HepG2 (cell line): ENCODE data around the gene FRMD4A. TPM values are rescaled to one million over a fixed set of nuclear protein-coding genes. Genes with fewer than 3 reads are reported as not detected.

Experiments used
- ATAC-seq: fragments of 200-7000 bp; cut with Tn5 transposase; 3 replicates; pipeline ENCODE4 v1.9.1; 2020; ENCODE audit warnings: mild to moderate bottlenecking, moderate library complexity
- BruUV-seq: library from RNA; stranded (reverse); fragments of 400-500 nt; replicated peaks from 2 replicates; lab custom pipeline; 2021; lab: Mats Ljungman, UMichigan
- CTCF ChIA-PET: fragments of 300-600 bp; formaldehyde crosslinking; extraction: SDS; loops from one replicate; lab custom pipeline; 2021; ENCODE audit warnings: low total read pairs, inconsistent platforms, low intra/inter-chr PET ratio; lab: Yijun Ruan, JAX
- POLR2A ChIA-PET: fragments of 350-600 bp; sonication (Branson Sonifier 250); formaldehyde crosslinking; loops from one replicate; lab custom pipeline; 2020; ENCODE audit warnings: antibody characterized with exemption, inconsistent platforms; lab: Yijun Ruan, JAX
- DNase-seq: peaks from one replicate; pipeline ENCODE4 v3.0.0-alpha.2; 2015; ENCODE audit warnings: low spot score
- FAIRE-seq: peaks from 3 replicates; lab custom pipeline; 2011; peaks lifted over from hg19 to GRCh38; lab: Jason Lieb, UNC
- H2AFZ ChIP-seq: one replicate; pipeline ENCODE4 v1.6.1; 2011; ENCODE audit warnings: low read length, inconsistent platforms
- H3K27ac ChIP-seq: fragments of 300-600 bp; 3 replicates; pipeline ENCODE4 v1.8.0; 2011; ENCODE audit warnings: mixed run types, mild to moderate bottlenecking, mixed read lengths, low read length, inconsistent platforms; ENCODE audit not compliant: insufficient read depth; ENCODE audit errors: extremely low read length
- H3K27me3 ChIP-seq, 2 experiments: fragments of 200-600 bp in 1 of 2; 2 replicates in 1 of 2; 3 replicates in 1 of 2; pipeline versions ENCODE4 v1.6.0 to v1.8.0; 2011; ENCODE audit warnings: low read length in 2 of 2, mild to moderate bottlenecking in 2 of 2, moderate library complexity in 2 of 2, inconsistent platforms in 1 of 2; ENCODE audit not compliant: insufficient read depth in 2 of 2, control insufficient read depth in 1 of 2
- H3K36me3 ChIP-seq, 2 experiments: fragments of 200-600 bp in 1 of 2; replicated peaks in 1 of 2; 2 replicates in 1 of 2; 3 replicates in 1 of 2; pipeline versions ENCODE4 v1.5.1 to v1.8.0; 2011; ENCODE audit warnings: low read length in 2 of 2, inconsistent platforms in 1 of 2; ENCODE audit not compliant: insufficient read depth in 2 of 2, control insufficient read depth in 1 of 2
- H3K4me1 ChIP-seq: 2 replicates; pipeline ENCODE4 v1.5.1; 2012; ENCODE audit warnings: low read length, inconsistent platforms; ENCODE audit not compliant: insufficient read depth
- H3K4me2 ChIP-seq: 2 replicates; pipeline ENCODE4 v1.6.0; 2011; ENCODE audit warnings: low read depth, low read length, inconsistent platforms
- H3K4me3 ChIP-seq, 3 experiments: fragments of 200-600 bp in 1 of 3; sonication (generic), shearing (Covaris generic) in 1 of 3; replicated peaks in 1 of 3; 2 replicates each; pipeline ENCODE4 v1.5.1; 2011 to 2016; ENCODE audit warnings: low read length in 3 of 3, inconsistent platforms in 2 of 3, low read depth in 2 of 3, mild to moderate bottlenecking in 2 of 3, control low read depth in 1 of 3, mixed read lengths in 1 of 3; ENCODE audit not compliant: insufficient read depth in 1 of 3
- H3K79me2 ChIP-seq: one replicate; pipeline ENCODE4 v1.6.1; 2011; ENCODE audit warnings: low read length, inconsistent platforms; ENCODE audit not compliant: insufficient read depth
- H3K9ac ChIP-seq: 2 replicates; pipeline ENCODE4 v1.6.0; 2011; ENCODE audit warnings: mild to moderate bottlenecking, low read depth, low read length, inconsistent platforms; ENCODE audit not compliant: insufficient read depth
- H3K9me3 ChIP-seq: 2 replicates; pipeline ENCODE4 v1.5.1; 2012; ENCODE audit warnings: mild to moderate bottlenecking, low read length
- H4K20me1 ChIP-seq: 2 replicates; pipeline ENCODE4 v1.6.0; 2011; ENCODE audit warnings: inconsistent platforms, mild to moderate bottlenecking, low read length, moderate library complexity; ENCODE audit not compliant: insufficient read depth
- ARID3A ChIP-seq: IDR thresholded peaks from 2 replicates; pipeline ENCODE4 v1.6.1; 2012; ENCODE audit warnings: low read depth, low read length, improper control_type of control experiment
- DMTF1 ChIP-seq: sonication (generic); formaldehyde crosslinking; IDR thresholded peaks from 2 replicates; pipeline ENCODE4 v1.4.0; 2020; ENCODE audit warnings: mild to moderate bottlenecking, missing genetic modification reagents
- EZH2 ChIP-seq: conservative IDR thresholded peaks from 2 replicates; pipeline ENCODE4 v1.6.1; 2012; ENCODE audit warnings: mild to moderate bottlenecking, low read depth, low read length, moderate library complexity
- IKZF5 ChIP-seq: IDR thresholded peaks from 2 replicates; pipeline ENCODE4 v1.6.1; 2018; ENCODE audit warnings: missing genetic modification reagents, mild to moderate bottlenecking, missing compliant biosample characterization
- NFKBIZ ChIP-seq: IDR thresholded peaks from 2 replicates; pipeline ENCODE4 v1.6.1; 2018; ENCODE audit warnings: missing genetic modification reagents, missing compliant biosample characterization
- PHF8 ChIP-seq: sonication (generic); formaldehyde crosslinking; IDR thresholded peaks from 2 replicates; pipeline ENCODE4 v1.5.0; 2020; ENCODE audit warnings: missing genetic modification reagents
- RARA ChIP-seq: IDR thresholded peaks from 2 replicates; pipeline ENCODE4 v1.6.1; 2016; ENCODE audit warnings: missing genetic modification reagents, missing compliant biosample characterization
- SRF ChIP-seq: IDR thresholded peaks from 2 replicates; pipeline ENCODE4 v1.6.1; 2011; ENCODE audit warnings: mild to moderate bottlenecking, low read depth, low read length, moderate library complexity
- ZNF160 ChIP-seq: sonication (generic); formaldehyde crosslinking; IDR thresholded peaks from 2 replicates; pipeline ENCODE4 v1.8.0; 2022; ENCODE audit warnings: mild to moderate bottlenecking, inconsistent platforms, missing genetic modification reagents
- ZNF678 ChIP-seq: sonication (generic); formaldehyde crosslinking; IDR thresholded peaks from 2 replicates; pipeline ENCODE4 v1.4.0; 2020; ENCODE audit warnings: mild to moderate bottlenecking, missing genetic modification reagents
- ZSCAN12 ChIP-seq: sonication (generic); formaldehyde crosslinking; IDR thresholded peaks from 2 replicates; pipeline ENCODE4 v1.9.0; 2021; ENCODE audit warnings: mild to moderate bottlenecking, missing genetic modification reagents
- WGBS: methylation state at CpG from one replicate; pipeline ENCODE4 v1.1.6; 2017; ENCODE audit warnings: low lambda C conversion rate; 5-methylcytosine and 5-hydroxymethylcytosine counted together
- in situ Hi-C: cut with HindIII; loops from 2 replicates; pipeline ENCODE4 v1.10.0; 2017; ENCODE audit warnings: low pct_unique_long_range_greater_than_20kb; ENCODE audit not compliant: extremely low pct_ligation_motif_present
- intact Hi-C: fragments of 100-400 bp; cut with micrococcal nuclease; formaldehyde crosslinking; loops from one replicate; pipeline ENCODE4 v1.10.0; 2022; ENCODE audit not compliant: unreplicated experiment
- polyA plus RNA-seq, 8 experiments: library from polyadenylated mRNA; depleted of rRNA in 3 of 8; stranded (reverse) in 7 of 8; unstranded in 1 of 8; fragments of >200 nt; fragmentation: Illumina TruSeq in 4 of 8; extraction: Trizol in 4 of 8; gene quantifications; 2 replicates each; pipeline versions ENCODE4 v1.2.1 to v1.2.3, GENCODE V29; 2011 to 2016; ENCODE audit warnings: low read depth in 4 of 8, missing spikeins in 1 of 8, mixed read lengths in 1 of 8; ENCODE audit not compliant: insufficient read depth in 1 of 8
- total RNA-seq, 5 experiments: library from RNA; depleted of rRNA; stranded (reverse); fragments of >200 nt; fragmentation: Illumina TruSeq; extraction: Trizol; gene quantifications; 2 replicates each; pipeline ENCODE4 v1.2.3, GENCODE V29; 2016; ENCODE audit warnings: low read depth in 1 of 5

Gene FRMD4A
- total and polyA plus RNA-seq, 2 of the 13 experiments (the other 11 are each of a cell fraction or from before 2014, with no cell fraction given): 0.09 to 0.26 TPM

- ChIA-PET CTCF (no interaction called here), POLR2A (no interaction called here)
- intact Hi-C loops: no loop called here
- TF ChIP-seq DMTF1 (CRISPR knock-in tag): no peak
- TF ChIP-seq ZSCAN12 (CRISPR knock-in tag): no peak
- TF ChIP-seq EZH2: no peak
- no peak for TF ChIP-seq ZNF160
- no peak for TF ChIP-seq ARID3A
- TF ChIP-seq SRF: no peak
- no peak for TF ChIP-seq ZNF678 (CRISPR knock-in tag)
- TF ChIP-seq IKZF5 (CRISPR knock-in tag): no peak
- no peak for TF ChIP-seq NFKBIZ (CRISPR knock-in tag)
- no peak for TF ChIP-seq RARA (CRISPR knock-in tag)
- TF ChIP-seq PHF8 (CRISPR knock-in tag): no peak
- no TSS peak for BruUV-seq
- no peaks in the 10 kb centered on the region; a peak in 1 of 5 replicates for H3K27me3 ChIP-seq
- H3K79me2 ChIP-seq: no peaks in the 10 kb centered on the region
- no peak overlapping the region for H2AFZ ChIP-seq
- in situ Hi-C loops: no loop called here
- WGBS: 19% methylated on average over 1 of the region's 1 CpG
- FAIRE-seq: no peak
- H3K4me3 ChIP-seq: no peak overlapping the region
- no peak for ATAC-seq
- no peaks in the 10 kb centered on the region for H4K20me1 ChIP-seq
- H3K27ac ChIP-seq: no peak overlapping the region
- no peaks in the 10 kb centered on the region for H3K9me3 ChIP-seq
- H3K4me1 ChIP-seq: no peaks in the 10 kb centered on the region
- no peaks in the 10 kb centered on the region for H3K36me3 ChIP-seq
- no peak overlapping the region for H3K9ac ChIP-seq
- no peak overlapping the region for H3K4me2 ChIP-seq
- DNase-seq: no peak
These were observed 408.1 kb downstream of the FRMD4A start for GRCh38 chr10:13922586-13922985.
